ENCODE results near the gene ZSCAN12.

ZSCAN12 gene

GRCh38 chr6:28353356-28353755 lies 46.2 kb downstream of the ZSCAN12 start:
- DNase-seq: no peak

GRCh38 chr6:28351493-28351925 lies 48.0 kb downstream of the ZSCAN12 start:
- DNase-seq: no peak

- DNase-seq: no peak
Observed at GRCh38 chr6:28351087-28351486, 48.5 kb downstream of the ZSCAN12 start.

- DNase-seq: peak; percentile 83 to 88
Observed at GRCh38 chr6:28349892-28350737, 49.4 kb downstream of the ZSCAN12 start, which contains the start of gene ZKSCAN3. ZKSCAN3 (plus strand) TSS chr6:28349947; CDS start chr6:28359587, 9,640 bp downstream.

GRCh38 chr6:28349344-28349891 lies 50.1 kb downstream of the ZSCAN12 start:
- DNase-seq: no peak

- DNase-seq: no peak
Observed at GRCh38 chr6:28347119-28347518, 52.4 kb downstream of the ZSCAN12 start.

- DNase-seq: no peak
Observed at GRCh38 chr6:28345201-28345600, 54.3 kb downstream of the ZSCAN12 start.

- DNase-seq: no peak
Observed at GRCh38 chr6:28343898-28344677, 55.5 kb downstream of the ZSCAN12 start.

- no peak for DNase-seq
Observed at GRCh38 chr6:28340310-28341095, 59.0 kb downstream of the ZSCAN12 start.

GRCh38 chr6:28337121-28337520 lies 62.4 kb downstream of the ZSCAN12 start:
- DNase-seq: no peak

GRCh38 chr6:28336284-28337120 lies 63.0 kb downstream of the ZSCAN12 start:
- DNase-seq: no peak

- no peak for DNase-seq
Observed at GRCh38 chr6:28335564-28336283, 63.8 kb downstream of the ZSCAN12 start, which contains the start of gene ZSCAN31. ZSCAN31 (minus strand) TSS chr6:28336148; CDS start chr6:28329683, 6,465 bp downstream.

GRCh38 chr6:28335040-28335563 lies 64.4 kb downstream of the ZSCAN12 start:
- DNase-seq: no peak

- no peak for DNase-seq
Observed at GRCh38 chr6:28334286-28335039, 65.1 kb downstream of the ZSCAN12 start.

- no peak for DNase-seq
Observed at GRCh38 chr6:28333599-28334018, 65.9 kb downstream of the ZSCAN12 start.

- no peak for DNase-seq
Observed at GRCh38 chr6:28333047-28333446, 66.5 kb downstream of the ZSCAN12 start.

- no peak for DNase-seq
Observed at GRCh38 chr6:28330041-28330440, 69.5 kb downstream of the ZSCAN12 start.

All from NCI-H2081 (cell line).